ENCODE results near the gene GCLM. TPM values are rescaled to one million over a fixed set of nuclear protein-coding genes. Genes with fewer than 3 reads are reported as not detected.

GCLM gene
- total and polyA plus RNA-seq, 2 donors (not counting 1 experiment from before 2014, with no cell fraction given): 1.7 to 10.7 TPM

GRCh38 chr1:93905734-93906133, 3.5 kb downstream of the GCLM start:
- no peak overlapping the region for H2AFZ ChIP-seq (ENCODE audit: insufficient read depth, low read depth, low read length, poor library complexity, severe bottlenecking)
- TF ChIP-seq EZH2 (IDR thresholded peaks at IDR 0.05; ENCODE audit: borderline replicate concordance, insufficient read depth, low read depth, low read length, poor library complexity, severe bottlenecking): no peak
- TF ChIP-seq CTCF (IDR thresholded peaks at IDR 0.05): no peak
- CTCF ChIA-PET: no interaction called here
- no peak overlapping the region for H3K4me3 ChIP-seq (ENCODE audit: control extremely low read depth in 1 of 5, extremely low read depth in 1 of 5, insufficient read depth in 1 of 5, low read depth in 2 of 5, low read length in 4 of 5)
- DNase-seq (no peak), ATAC-seq (ENCODE audit: low read depth) (no peak)
- no peaks in the 10 kb centered on the region for H3K27me3 Mint-ChIP-seq
- H3K27me3 ChIP-seq (replicated peaks in 1 of 4; ENCODE audit: control extremely low read depth in 1 of 4, control insufficient read depth in 3 of 4, insufficient read depth in 4 of 4, low read length in 3 of 4): no peaks in the 10 kb centered on the region
- H3K4me1 ChIP-seq (ENCODE audit: control insufficient read depth in 2 of 2, insufficient read depth in 2 of 2, low read length in 2 of 2): peaks cover 25 to 29% of the 10 kb centered on the region in 2 donors
- no peaks in the 10 kb centered on the region for H3K9me3 Mint-ChIP-seq (ENCODE audit: insufficient read depth)
- H3K9ac ChIP-seq (ENCODE audit: low read length): no peak overlapping the region
- H3K36me3 ChIP-seq (replicated peaks in 1 of 2; ENCODE audit: control extremely low read depth in 1 of 2, control insufficient read depth in 1 of 2, extremely low read depth in 1 of 2, insufficient read depth in 2 of 2, low read length in 1 of 2): no peaks in the 10 kb centered on the region
- H3K79me2 ChIP-seq (ENCODE audit: control insufficient read depth, insufficient read depth, low read length): peaks cover 31% of the 10 kb centered on the region
- no peak overlapping the region for H3K27ac ChIP-seq (ENCODE audit: low read length in 2 of 2)
- H3K4me1 Mint-ChIP-seq: peaks cover 33% of the 10 kb centered on the region
- intact Hi-C loops (cut with micrococcal nuclease): loop anchor here (5.0 to 10.0 kb wide), 3 partner anchors 158 to 1071 kb away; partner anchors contain the start of gene RPL5
- H4K20me1 ChIP-seq (ENCODE audit: control insufficient read depth, insufficient read depth, low read length, poor library complexity, severe bottlenecking): no peaks in the 10 kb centered on the region
- no peak overlapping the region for H3K27ac Mint-ChIP-seq
- H3K4me2 ChIP-seq (replicated peaks; ENCODE audit: low read depth, low read length, poor library complexity, severe bottlenecking): no peak overlapping the region
- no peak overlapping the region for H3K4me3 Mint-ChIP-seq
- H3K9me3 ChIP-seq (ENCODE audit: control extremely low read depth in 1 of 3, control insufficient read depth in 2 of 3, insufficient read depth in 1 of 3, low read length in 2 of 3): no peaks in the 10 kb centered on the region
- POLR2A ChIA-PET: no interaction called here
- WGBS (ENCODE audit: insufficient coverage): no CpG with 5 or more reads among the region's 2 CpGs

- CTCF ChIA-PET: interaction anchor here (0.5 to 0.7 kb wide), 2 partner anchors 12 to 596 kb away, joined by 3 read pairs; no protein-coding TSS in a partner anchor
- no peak overlapping the region for H3K4me3 Mint-ChIP-seq
- no peak overlapping the region for H3K4me2 ChIP-seq (replicated peaks; ENCODE audit: low read depth, low read length, poor library complexity, severe bottlenecking)
- H3K27ac ChIP-seq (ENCODE audit: low read length in 2 of 2): peak overlapping the region in 1 of 2 donors; percentile 40
- H3K9ac ChIP-seq (ENCODE audit: low read length): no peak overlapping the region
- H3K4me3 ChIP-seq (ENCODE audit: control extremely low read depth in 1 of 5, extremely low read depth in 1 of 5, insufficient read depth in 1 of 5, low read depth in 2 of 5, low read length in 4 of 5): no peak overlapping the region
- ATAC-seq (ENCODE audit: low read depth): no peak
- no peaks in the 10 kb centered on the region for H3K36me3 ChIP-seq (replicated peaks in 1 of 2; ENCODE audit: control extremely low read depth in 1 of 2, control insufficient read depth in 1 of 2, extremely low read depth in 1 of 2, insufficient read depth in 2 of 2, low read length in 1 of 2)
- no peaks in the 10 kb centered on the region for H3K9me3 Mint-ChIP-seq (ENCODE audit: insufficient read depth)
- H2AFZ ChIP-seq (ENCODE audit: insufficient read depth, low read depth, low read length, poor library complexity, severe bottlenecking): no peak overlapping the region
- peaks cover 31% of the 10 kb centered on the region for H3K79me2 ChIP-seq (ENCODE audit: control insufficient read depth, insufficient read depth, low read length)
- no peaks in the 10 kb centered on the region for H3K27me3 ChIP-seq (replicated peaks in 1 of 4; ENCODE audit: control extremely low read depth in 1 of 4, control insufficient read depth in 3 of 4, insufficient read depth in 4 of 4, low read length in 3 of 4)
- TF ChIP-seq EZH2 (IDR thresholded peaks at IDR 0.05; ENCODE audit: borderline replicate concordance, insufficient read depth, low read depth, low read length, poor library complexity, severe bottlenecking): no peak
- TF ChIP-seq CTCF (IDR thresholded peaks at IDR 0.05): no peak
- POLR2A ChIA-PET: no interaction called here
- H3K4me1 ChIP-seq (ENCODE audit: control insufficient read depth in 2 of 2, insufficient read depth in 2 of 2, low read length in 2 of 2): peaks cover 23 to 27% of the 10 kb centered on the region in 2 donors
- intact Hi-C loops (cut with micrococcal nuclease): loop anchor here (5.0 to 10.0 kb wide), 3 partner anchors 158 to 1070 kb away; partner anchors contain the start of gene RPL5
- no CpG with 5 or more reads among the region's 1 CpG for WGBS (ENCODE audit: insufficient coverage)
- no peaks in the 10 kb centered on the region for H3K27me3 Mint-ChIP-seq
- no peaks in the 10 kb centered on the region for H4K20me1 ChIP-seq (ENCODE audit: control insufficient read depth, insufficient read depth, low read length, poor library complexity, severe bottlenecking)
- peaks cover 32% of the 10 kb centered on the region for H3K4me1 Mint-ChIP-seq
- no peak for DNase-seq
- H3K9me3 ChIP-seq (ENCODE audit: control extremely low read depth in 1 of 3, control insufficient read depth in 2 of 3, insufficient read depth in 1 of 3, low read length in 2 of 3): no peaks in the 10 kb centered on the region
- peak overlapping the region; percentile 32 for H3K27ac Mint-ChIP-seq
Measured at GRCh38 chr1:93905051-93905450, 4.2 kb downstream of the GCLM start.
